ENCODE measurements around the gene TFE3.

GRCh38 chrX:48997865-48998264 lies 45.3 kb downstream of the TFE3 start:
- no peak for TF ChIP-seq CTCF (IDR thresholded peaks at IDR 0.05)
- no peak for TF ChIP-seq POLR2A (IDR thresholded peaks at IDR 0.05)

All from heart left ventricle (tissue), 13 donors.